Measurements from ENCODE around the gene STAT1.

The STAT1 gene

DNA sequence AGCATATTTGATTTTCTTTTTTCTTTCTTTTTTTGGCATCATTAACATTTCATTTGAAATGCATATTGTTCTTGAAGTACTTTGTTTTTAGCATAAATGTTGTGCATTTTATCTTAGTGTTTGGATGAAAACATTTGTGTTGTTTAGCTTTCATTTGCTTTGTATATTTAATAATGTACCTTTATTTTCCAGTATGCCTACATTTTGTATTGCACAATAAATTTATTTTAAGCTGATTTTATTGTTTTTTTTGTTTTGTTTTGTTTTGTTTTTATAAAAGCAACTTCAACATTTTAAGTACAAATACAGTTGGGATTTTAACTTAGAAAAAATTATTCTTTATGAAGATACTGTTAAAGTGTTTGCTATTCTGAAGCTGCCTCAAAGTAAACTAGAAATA, 78.9 kb downstream of the STAT1 start:
- Histone ChIP-seq H3K4me1 (ENCODE audit: control insufficient read depth, insufficient read depth, low read length) (peaks cover 6% of the 10 kb centered on the region), H3K9me3 (ENCODE audit: control insufficient read depth, insufficient read depth, low read depth, low read length) (no peaks in the 10 kb centered on the region), H3K36me3 (ENCODE audit: control insufficient read depth in 2 of 2, insufficient read depth in 1 of 2, low read length in 2 of 2) (peaks cover 3 to 18% of the 10 kb centered on the region in 2 experiments), H3K27ac (ENCODE audit: extremely low read depth, low read depth, low read length) (no peak overlapping the region), H3K4me3 (ENCODE audit: low read depth, low read length) (no peak overlapping the region)
- ChIA-PET CTCF (no interaction called here), POLR2A (interaction anchor here (0.7 kb wide), 1 partner anchor 144 kb away, joined by 3 read pairs; no protein-coding TSS in a partner anchor)
- TF ChIP-seq ZNF274 (IDR thresholded peaks at IDR 0.05; ENCODE audit: low read length) (no peak), ZNF274 (tag by site-specific recombination; IDR thresholded peaks at IDR 0.05; ENCODE audit: borderline replicate concordance) (no peak), ZNF629 (tag by site-specific recombination; IDR thresholded peaks at IDR 0.05) (no peak), ZNF654 (tag by site-specific recombination; IDR thresholded peaks at IDR 0.05; ENCODE audit: low read depth) (no peak), ZEB2 (tag by site-specific recombination; IDR thresholded peaks at IDR 0.05) (no peak), ZNF10 (tag by site-specific recombination; IDR thresholded peaks at IDR 0.05) (no peak), ZNF138 (tag by site-specific recombination; IDR thresholded peaks at IDR 0.05; ENCODE audit: borderline replicate concordance) (no peak), ZNF514 (tag by site-specific recombination; IDR thresholded peaks at IDR 0.05) (no peak), ZNF658 (tag by site-specific recombination; IDR thresholded peaks at IDR 0.05) (no peak)
- TF ChIP-seq, protein P1, sequence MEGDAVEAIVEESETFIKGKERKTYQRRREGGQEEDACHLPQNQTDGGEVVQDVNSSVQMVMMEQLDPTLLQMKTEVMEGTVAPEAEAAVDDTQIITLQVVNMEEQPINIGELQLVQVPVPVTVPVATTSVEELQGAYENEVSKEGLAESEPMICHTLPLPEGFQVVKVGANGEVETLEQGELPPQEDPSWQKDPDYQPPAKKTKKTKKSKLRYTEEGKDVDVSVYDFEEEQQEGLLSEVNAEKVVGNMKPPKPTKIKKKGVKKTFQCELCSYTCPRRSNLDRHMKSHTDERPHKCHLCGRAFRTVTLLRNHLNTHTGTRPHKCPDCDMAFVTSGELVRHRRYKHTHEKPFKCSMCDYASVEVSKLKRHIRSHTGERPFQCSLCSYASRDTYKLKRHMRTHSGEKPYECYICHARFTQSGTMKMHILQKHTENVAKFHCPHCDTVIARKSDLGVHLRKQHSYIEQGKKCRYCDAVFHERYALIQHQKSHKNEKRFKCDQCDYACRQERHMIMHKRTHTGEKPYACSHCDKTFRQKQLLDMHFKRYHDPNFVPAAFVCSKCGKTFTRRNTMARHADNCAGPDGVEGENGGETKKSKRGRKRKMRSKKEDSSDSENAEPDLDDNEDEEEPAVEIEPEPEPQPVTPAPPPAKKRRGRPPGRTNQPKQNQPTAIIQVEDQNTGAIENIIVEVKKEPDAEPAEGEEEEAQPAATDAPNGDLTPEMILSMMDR (tag by site-specific recombination; IDR thresholded peaks at IDR 0.05), result no peak
- TF ChIP-seq, protein P2, sequence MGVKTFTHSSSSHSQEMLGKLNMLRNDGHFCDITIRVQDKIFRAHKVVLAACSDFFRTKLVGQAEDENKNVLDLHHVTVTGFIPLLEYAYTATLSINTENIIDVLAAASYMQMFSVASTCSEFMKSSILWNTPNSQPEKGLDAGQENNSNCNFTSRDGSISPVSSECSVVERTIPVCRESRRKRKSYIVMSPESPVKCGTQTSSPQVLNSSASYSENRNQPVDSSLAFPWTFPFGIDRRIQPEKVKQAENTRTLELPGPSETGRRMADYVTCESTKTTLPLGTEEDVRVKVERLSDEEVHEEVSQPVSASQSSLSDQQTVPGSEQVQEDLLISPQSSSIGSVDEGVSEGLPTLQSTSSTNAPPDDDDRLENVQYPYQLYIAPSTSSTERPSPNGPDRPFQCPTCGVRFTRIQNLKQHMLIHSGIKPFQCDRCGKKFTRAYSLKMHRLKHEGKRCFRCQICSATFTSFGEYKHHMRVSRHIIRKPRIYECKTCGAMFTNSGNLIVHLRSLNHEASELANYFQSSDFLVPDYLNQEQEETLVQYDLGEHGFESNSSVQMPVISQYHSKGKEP (tag by site-specific recombination; IDR thresholded peaks at IDR 0.05), result no peak
- TF ChIP-seq, protein P3, sequence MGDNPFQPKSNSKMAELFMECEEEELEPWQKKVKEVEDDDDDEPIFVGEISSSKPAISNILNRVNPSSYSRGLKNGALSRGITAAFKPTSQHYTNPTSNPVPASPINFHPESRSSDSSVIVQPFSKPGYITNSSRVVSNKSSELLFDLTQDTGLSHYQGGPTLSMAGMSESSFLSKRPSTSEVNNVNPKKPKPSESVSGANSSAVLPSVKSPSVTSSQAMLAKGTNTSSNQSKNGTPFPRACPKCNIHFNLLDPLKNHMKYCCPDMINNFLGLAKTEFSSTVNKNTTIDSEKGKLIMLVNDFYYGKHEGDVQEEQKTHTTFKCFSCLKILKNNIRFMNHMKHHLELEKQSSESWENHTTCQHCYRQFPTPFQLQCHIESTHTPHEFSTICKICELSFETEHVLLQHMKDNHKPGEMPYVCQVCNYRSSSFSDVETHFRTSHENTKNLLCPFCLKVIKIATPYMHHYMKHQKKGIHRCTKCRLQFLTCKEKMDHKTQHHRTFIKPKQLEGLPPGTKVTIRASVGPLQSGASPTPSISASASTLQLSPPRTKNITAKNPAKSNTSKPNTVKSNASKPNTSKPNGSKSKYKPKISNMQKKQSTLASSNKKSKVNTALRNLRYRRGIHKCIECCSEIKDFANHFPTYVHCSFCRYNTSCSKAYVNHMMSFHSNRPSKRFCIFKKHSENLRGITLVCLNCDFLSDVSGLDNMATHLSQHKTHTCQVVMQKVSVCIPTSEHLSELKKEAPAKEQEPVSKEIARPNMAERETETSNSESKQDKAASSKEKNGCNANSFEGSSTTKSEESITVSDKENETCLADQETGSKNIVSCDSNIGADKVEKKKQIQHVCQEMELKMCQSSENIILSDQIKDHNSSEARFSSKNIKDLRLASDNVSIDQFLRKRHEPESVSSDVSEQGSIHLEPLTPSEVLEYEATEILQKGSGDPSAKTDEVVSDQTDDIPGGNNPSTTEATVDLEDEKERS (tag by site-specific recombination; IDR thresholded peaks at IDR 0.05), result no peak
- TF ChIP-seq, protein P4, sequence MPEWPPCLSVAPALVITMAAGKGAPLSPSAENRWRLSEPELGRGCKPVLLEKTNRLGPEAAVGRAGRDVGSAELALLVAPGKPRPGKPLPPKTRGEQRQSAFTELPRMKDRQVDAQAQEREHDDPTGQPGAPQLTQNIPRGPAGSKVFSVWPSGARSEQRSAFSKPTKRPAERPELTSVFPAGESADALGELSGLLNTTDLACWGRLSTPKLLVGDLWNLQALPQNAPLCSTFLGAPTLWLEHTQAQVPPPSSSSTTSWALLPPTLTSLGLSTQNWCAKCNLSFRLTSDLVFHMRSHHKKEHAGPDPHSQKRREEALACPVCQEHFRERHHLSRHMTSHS (tag by site-specific recombination; IDR thresholded peaks at IDR 0.05), result no peak

DNA sequence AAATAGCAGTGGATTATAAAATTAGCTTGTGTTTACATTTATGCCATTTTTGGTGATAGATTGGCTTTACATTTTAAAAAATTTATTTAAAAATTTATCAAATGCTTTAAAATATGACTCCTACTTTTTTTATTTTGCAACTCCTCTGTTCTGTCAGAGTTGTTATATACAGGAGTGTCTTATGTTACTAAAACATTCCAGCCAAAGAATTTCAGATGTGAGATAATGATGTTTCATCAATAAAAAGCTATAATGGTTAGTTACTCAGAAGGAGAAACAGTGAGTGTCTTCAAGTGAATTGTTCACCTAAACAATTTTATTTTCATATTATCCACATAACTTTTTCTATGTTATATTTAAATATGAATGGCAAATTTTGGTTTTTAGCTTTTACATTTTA, 80.6 kb downstream of the STAT1 start:
- H3K36me3 ChIP-seq (ENCODE audit: control insufficient read depth in 2 of 2, insufficient read depth in 1 of 2, low read length in 2 of 2), result peaks cover 17 to 25% of the 10 kb centered on the region in 2 experiments
- no peak overlapping the region for H3K4me3 ChIP-seq (ENCODE audit: low read depth, low read length)
- ChIA-PET CTCF (interaction anchor here (0.6 kb wide), 2 partner anchors 237 to 1179 kb away, joined by 5 to 7 read pairs; no protein-coding TSS in a partner anchor), POLR2A (no interaction called here)
- no peak overlapping the region for H3K27ac ChIP-seq (ENCODE audit: extremely low read depth, low read depth, low read length)
- TF ChIP-seq ZEB2 (tag by site-specific recombination; IDR thresholded peaks at IDR 0.05) (no peak), ZNF239 (tag by site-specific recombination; IDR thresholded peaks at IDR 0.05) (no peak), ZNF350 (tag by site-specific recombination; IDR thresholded peaks at IDR 0.05) (no peak), ZNF140 (tag by site-specific recombination; IDR thresholded peaks at IDR 0.05) (no peak), MEIS1 (CRISPR knock-in tag; IDR thresholded peaks at IDR 0.05; ENCODE audit: borderline replicate concordance) (no peak), KLF8 (tag by site-specific recombination; IDR thresholded peaks at IDR 0.05) (no peak), ZNF600 (tag by site-specific recombination; IDR thresholded peaks at IDR 0.05) (no peak), ZBTB21 (tag by site-specific recombination; IDR thresholded peaks at IDR 0.05) (no peak), ZNF366 (tag by site-specific recombination; conservative IDR thresholded peaks at IDR 0.05) (no peak)
- TF ChIP-seq, protein P5, sequence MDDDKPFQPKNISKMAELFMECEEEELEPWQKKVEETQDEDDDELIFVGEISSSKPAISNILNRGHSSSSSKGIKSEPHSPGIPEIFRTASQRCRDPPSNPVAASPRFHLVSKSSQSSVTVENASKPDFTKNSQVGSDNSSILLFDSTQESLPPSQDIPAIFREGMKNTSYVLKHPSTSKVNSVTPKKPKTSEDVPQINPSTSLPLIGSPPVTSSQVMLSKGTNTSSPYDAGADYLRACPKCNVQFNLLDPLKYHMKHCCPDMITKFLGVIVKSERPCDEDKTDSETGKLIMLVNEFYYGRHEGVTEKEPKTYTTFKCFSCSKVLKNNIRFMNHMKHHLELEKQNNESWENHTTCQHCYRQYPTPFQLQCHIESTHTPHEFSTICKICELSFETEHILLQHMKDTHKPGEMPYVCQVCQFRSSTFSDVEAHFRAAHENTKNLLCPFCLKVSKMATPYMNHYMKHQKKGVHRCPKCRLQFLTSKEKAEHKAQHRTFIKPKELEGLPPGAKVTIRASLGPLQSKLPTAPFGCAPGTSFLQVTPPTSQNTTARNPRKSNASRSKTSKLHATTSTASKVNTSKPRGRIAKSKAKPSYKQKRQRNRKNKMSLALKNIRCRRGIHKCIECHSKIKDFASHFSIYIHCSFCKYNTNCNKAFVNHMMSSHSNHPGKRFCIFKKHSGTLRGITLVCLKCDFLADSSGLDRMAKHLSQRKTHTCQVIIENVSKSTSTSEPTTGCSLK (tag by site-specific recombination; IDR thresholded peaks at IDR 0.05), result no peak
- H3K4me1 ChIP-seq (ENCODE audit: control insufficient read depth, insufficient read depth, low read length), result peaks cover 2% of the 10 kb centered on the region
- no peaks in the 10 kb centered on the region for H3K9me3 ChIP-seq (ENCODE audit: control insufficient read depth, insufficient read depth, low read depth, low read length)

All from HEK293 (cell line).